Endothelial cell of umbilical vein (primary cell): ENCODE data around the gene NDP.

Source experiments
- CTCF ChIP-seq, 2 donors: IDR thresholded peaks; 1 replicate in 1 of 2; 2 replicates in 1 of 2; pipeline ENCODE4 v1.5.1; 2011; ENCODE audit warnings: low read length in 2 of 2, mild to moderate bottlenecking in 2 of 2, moderate library complexity in 2 of 2, control low read depth in 1 of 2, inconsistent platforms in 1 of 2, low read depth in 1 of 2; ENCODE audit not compliant: insufficient read depth in 1 of 2; ENCODE audit errors: extremely low read depth in 1 of 2
- EZH2 ChIP-seq: IDR thresholded peaks from 2 replicates; pipeline ENCODE4 v1.6.1; 2012; ENCODE audit warnings: borderline replicate concordance, low read depth, mild to moderate bottlenecking, moderate library complexity, low read length, inconsistent platforms; ENCODE audit not compliant: severe bottlenecking
- FOS ChIP-seq: IDR thresholded peaks from 2 replicates; pipeline ENCODE4 v1.6.1; 2011; ENCODE audit warnings: mild to moderate bottlenecking, low read length, moderate library complexity, borderline replicate concordance; ENCODE audit not compliant: insufficient read depth
- GATA2 ChIP-seq: IDR thresholded peaks from 2 replicates; pipeline ENCODE4 v1.7.0; 2011; ENCODE audit warnings: low read depth, mild to moderate bottlenecking, moderate library complexity, mixed read lengths, low read length; ENCODE audit not compliant: insufficient read length, insufficient read depth
- MAX ChIP-seq: IDR thresholded peaks from 2 replicates; pipeline ENCODE4 v1.6.1; 2011; ENCODE audit not compliant: insufficient read depth, insufficient read length
- MYC ChIP-seq: IDR thresholded peaks from one replicate; pipeline ENCODE4 v1.6.1; 2011; ENCODE audit warnings: mild to moderate bottlenecking, low read depth, low read length
- POLR2A ChIP-seq: IDR thresholded peaks from 2 replicates; pipeline ENCODE4 v1.6.1; 2012; ENCODE audit warnings: low read depth, mild to moderate bottlenecking, control low read depth, low read length
- POLR2AphosphoS5 ChIP-seq: IDR thresholded peaks from 2 replicates; pipeline ENCODE4 v1.6.1; 2012; ENCODE audit warnings: low read depth, mild to moderate bottlenecking, control low read depth, low read length, moderate library complexity; ENCODE audit not compliant: insufficient read depth

DNA sequence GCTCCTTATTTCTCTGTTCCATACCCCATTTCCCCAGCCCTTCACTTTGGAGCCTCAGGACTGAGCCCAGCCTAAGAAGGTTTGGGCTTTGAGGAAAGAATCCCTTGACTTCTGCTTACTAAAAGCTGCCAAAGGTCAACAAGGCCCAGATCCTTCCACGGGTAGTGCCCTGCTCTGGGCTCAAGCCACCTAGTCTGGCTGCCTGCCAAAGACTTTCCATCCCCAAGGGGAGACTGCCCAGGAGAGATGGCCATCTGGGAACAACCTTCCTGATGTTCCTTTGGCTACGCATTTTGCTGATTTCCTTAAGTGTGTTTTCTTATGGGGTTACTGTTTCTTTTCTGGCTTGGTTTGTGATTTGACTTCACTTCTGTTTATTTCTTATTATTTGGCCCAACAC, 49.8 kb upstream of the NDP start:
- TF ChIP-seq CTCF (IDR thresholded peaks at IDR 0.05; ENCODE audit: extremely low read depth in 1 of 2, insufficient read depth in 1 of 2, low read depth in 1 of 2, low read length in 2 of 2) (no peak), EZH2 (no peak), POLR2A (no peak), POLR2AphosphoS5 (no peak), GATA2 (no peak), FOS (no peak), MAX (no peak), MYC (no peak)
